HEK293 (cell line): ENCODE results near the gene CD59.
A peak's percentile ranks its signal among the peaks of the same experiment; 100 is the strongest.

ENCODE experiments used
- GLI4 ChIP-seq: fragments of 450-650 bp; formaldehyde crosslinking; IDR thresholded peaks from 2 replicates; pipeline ENCODE4 v1.5.1; 2016; ENCODE audit warnings: missing biosample characterization, missing genetic modification characterization
- GLIS1 ChIP-seq: fragments of 450-650 bp; formaldehyde crosslinking; IDR thresholded peaks from 2 replicates; pipeline ENCODE4 v1.5.1; 2016; ENCODE audit warnings: missing biosample characterization, missing genetic modification characterization
- KLF8 ChIP-seq: fragments of 450-650 bp; formaldehyde crosslinking; IDR thresholded peaks from 2 replicates; pipeline ENCODE4 v1.5.1; 2016; ENCODE audit warnings: missing biosample characterization, missing genetic modification characterization
- PBX3 ChIP-seq: sonication (generic); formaldehyde crosslinking; IDR thresholded peaks from 2 replicates; pipeline ENCODE4 v1.8.1; 2022; ENCODE audit warnings: mild to moderate bottlenecking, moderate library complexity, missing genetic modification reagents
- PRDM6 ChIP-seq: fragments of 450-650 bp; formaldehyde crosslinking; IDR thresholded peaks from 2 replicates; pipeline ENCODE4 v1.5.1; 2017; ENCODE audit warnings: missing biosample characterization, missing genetic modification characterization
- SCRT1 ChIP-seq: fragments of 450-650 bp; formaldehyde crosslinking; IDR thresholded peaks from 2 replicates; pipeline ENCODE4 v1.5.1; 2016; ENCODE audit warnings: missing biosample characterization, missing genetic modification characterization, borderline replicate concordance
- SETDB1 ChIP-seq: IDR thresholded peaks from one replicate; pipeline ENCODE4 v1.6.1; 2017; ENCODE audit warnings: mild to moderate bottlenecking, low read length, moderate library complexity, mixed read lengths; ENCODE audit not compliant: insufficient read length
- TCF7L2 ChIP-seq: IDR thresholded peaks from 2 replicates; pipeline ENCODE4 v1.6.1; 2011; ENCODE audit warnings: low read depth, mild to moderate bottlenecking, inconsistent platforms, low read length, moderate library complexity, borderline replicate concordance
- ZBTB10 ChIP-seq: fragments of 450-650 bp; formaldehyde crosslinking; IDR thresholded peaks from 2 replicates; pipeline ENCODE4 v1.5.1; 2016; ENCODE audit warnings: missing biosample characterization, missing genetic modification characterization
- ZBTB21 ChIP-seq: fragments of 450-650 bp; formaldehyde crosslinking; IDR thresholded peaks from 2 replicates; pipeline ENCODE4 v1.5.1; 2017; ENCODE audit warnings: missing biosample characterization, missing genetic modification characterization
- ZNF133 ChIP-seq: fragments of 450-650 bp; formaldehyde crosslinking; IDR thresholded peaks from 2 replicates; pipeline ENCODE4 v1.5.1; 2016; ENCODE audit warnings: missing biosample characterization, missing genetic modification characterization
- ZNF148 ChIP-seq: fragments of 450-650 bp; formaldehyde crosslinking; IDR thresholded peaks from 2 replicates; pipeline ENCODE4 v1.5.0; 2017; ENCODE audit warnings: missing biosample characterization, missing genetic modification characterization, borderline replicate concordance
- ZNF18 ChIP-seq: fragments of 450-650 bp; formaldehyde crosslinking; IDR thresholded peaks from 2 replicates; pipeline ENCODE4 v1.5.1; 2016; ENCODE audit warnings: missing biosample characterization, missing genetic modification characterization
- ZNF221 ChIP-seq: fragments of 450-650 bp; formaldehyde crosslinking; IDR thresholded peaks from 2 replicates; pipeline ENCODE4 v1.5.1; 2017; ENCODE audit warnings: missing biosample characterization, missing genetic modification characterization, borderline replicate concordance
- ZNF341 ChIP-seq: fragments of 450-650 bp; formaldehyde crosslinking; IDR thresholded peaks from 2 replicates; pipeline ENCODE4; 2016; ENCODE audit warnings: low read depth, missing biosample characterization, missing genetic modification characterization
- ZNF354C ChIP-seq: fragments of 450-650 bp; formaldehyde crosslinking; IDR thresholded peaks from 2 replicates; pipeline ENCODE4 v1.5.1; 2016; ENCODE audit warnings: missing biosample characterization, missing genetic modification characterization, low read depth, borderline replicate concordance
- ZNF510 ChIP-seq: fragments of 450-650 bp; formaldehyde crosslinking; IDR thresholded peaks from 2 replicates; pipeline ENCODE4 v1.5.1; 2018; ENCODE audit warnings: mild to moderate bottlenecking, missing genetic modification characterization, missing biosample characterization; ENCODE audit not compliant: insufficient replicate concordance
- ZNF596 ChIP-seq: fragments of 450-650 bp; IDR thresholded peaks from 2 replicates; pipeline ENCODE4 v1.5.0; 2018; ENCODE audit warnings: missing biosample characterization, mild to moderate bottlenecking, missing genetic modification characterization, moderate library complexity
- ZNF658 ChIP-seq: fragments of 450-650 bp; formaldehyde crosslinking; IDR thresholded peaks from 2 replicates; pipeline ENCODE4; 2016; ENCODE audit warnings: missing biosample characterization, missing genetic modification characterization
- ZNF660 ChIP-seq: fragments of 450-650 bp; IDR thresholded peaks from 2 replicates; pipeline ENCODE4 v1.5.1; 2018; ENCODE audit warnings: missing biosample characterization, mild to moderate bottlenecking, missing genetic modification characterization
- ZNF777 ChIP-seq: fragments of 450-650 bp; formaldehyde crosslinking; IDR thresholded peaks from 2 replicates; pipeline ENCODE4 v1.5.1; 2017; ENCODE audit warnings: missing biosample characterization, missing genetic modification characterization, borderline replicate concordance
- TF ChIP-seq, protein P1 (sequence below): fragments of 450-650 bp; formaldehyde crosslinking; IDR thresholded peaks from 2 replicates; pipeline ENCODE4 v1.5.1; 2016; ENCODE audit warnings: missing biosample characterization, missing genetic modification characterization
- TF ChIP-seq, protein P2 (sequence below): fragments of 450-650 bp; formaldehyde crosslinking; IDR thresholded peaks from 2 replicates; pipeline ENCODE4 v1.5.1; 2016; ENCODE audit warnings: missing biosample characterization, missing genetic modification characterization

The CD59 gene

DNA sequence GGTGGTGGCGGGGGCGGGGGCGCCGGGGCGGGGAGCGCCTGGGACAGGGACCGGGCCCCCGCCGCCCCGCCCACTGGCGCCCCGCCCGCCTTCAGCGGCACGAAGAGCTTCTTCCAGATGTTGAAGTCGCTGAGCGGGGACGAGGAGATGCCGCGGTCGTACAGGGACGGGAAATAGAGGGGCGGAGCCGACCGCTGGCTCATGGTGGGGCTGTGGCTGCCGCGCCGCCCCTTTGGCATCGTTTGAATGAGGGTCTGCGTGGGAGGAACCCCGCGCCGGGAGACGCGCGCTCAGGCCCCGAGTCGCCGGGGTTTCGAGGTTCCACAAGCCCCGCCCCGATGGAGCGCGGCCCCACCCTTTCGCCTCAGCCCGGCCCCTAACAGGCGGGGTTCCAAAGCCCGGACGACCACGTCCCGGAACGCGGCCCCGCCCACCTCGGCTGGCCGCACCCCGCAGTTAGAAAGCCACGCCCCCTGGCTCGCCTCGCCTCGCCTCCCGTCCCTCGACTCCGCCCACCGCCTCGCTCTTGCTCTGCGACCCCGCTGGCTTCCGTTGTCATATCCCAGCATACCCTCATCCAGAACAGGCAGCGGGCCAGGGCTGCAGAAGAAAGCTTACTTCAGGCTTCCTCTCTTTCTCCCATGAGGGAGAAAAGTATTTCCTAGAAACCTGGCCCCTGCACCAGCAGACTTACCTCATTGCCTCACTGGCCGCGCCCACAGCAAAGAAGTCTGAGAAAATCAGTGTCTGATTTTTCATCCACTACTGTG, 35.5 kb downstream of the CD59 start, which contains the start of gene C11orf91 (continued):
- TF ChIP-seq ZNF221 (tag by site-specific recombination) (no peak), ZNF18 (tag by site-specific recombination) (no peak), SCRT1 (peak; percentile 37; the same call in 1 of the 2 replicates), ZNF596 (tag by site-specific recombination) (no peak), ZNF148 (tag by site-specific recombination) (no peak), ZNF133 (no peak), ZBTB10 (peak; percentile 73), PRDM6 (tag by site-specific recombination) (no peak), KLF8 (tag by site-specific recombination) (peak; percentile 91; the same call in 1 of the 2 replicates), PBX3 (CRISPR knock-in tag) (no peak), ZNF777 (tag by site-specific recombination) (no peak), TCF7L2 (no peak), ZNF354C (no peak), GLIS1 (tag by site-specific recombination) (peak; percentile 48; the same call in 1 of the 2 replicates), GLI4 (no peak), ZBTB21 (tag by site-specific recombination) (no peak), ZNF341 (no peak), ZNF658 (tag by site-specific recombination) (no peak), ZNF660 (tag by site-specific recombination) (0 out of 2 replicates have a peak, but pooled peaks have one; percentile 28), SETDB1 (no peak), ZNF510 (tag by site-specific recombination) (no peak)
- TF ChIP-seq, protein P1, sequence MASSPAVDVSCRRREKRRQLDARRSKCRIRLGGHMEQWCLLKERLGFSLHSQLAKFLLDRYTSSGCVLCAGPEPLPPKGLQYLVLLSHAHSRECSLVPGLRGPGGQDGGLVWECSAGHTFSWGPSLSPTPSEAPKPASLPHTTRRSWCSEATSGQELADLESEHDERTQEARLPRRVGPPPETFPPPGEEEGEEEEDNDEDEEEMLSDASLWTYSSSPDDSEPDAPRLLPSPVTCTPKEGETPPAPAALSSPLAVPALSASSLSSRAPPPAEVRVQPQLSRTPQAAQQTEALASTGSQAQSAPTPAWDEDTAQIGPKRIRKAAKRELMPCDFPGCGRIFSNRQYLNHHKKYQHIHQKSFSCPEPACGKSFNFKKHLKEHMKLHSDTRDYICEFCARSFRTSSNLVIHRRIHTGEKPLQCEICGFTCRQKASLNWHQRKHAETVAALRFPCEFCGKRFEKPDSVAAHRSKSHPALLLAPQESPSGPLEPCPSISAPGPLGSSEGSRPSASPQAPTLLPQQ (tag by site-specific recombination), result no peak
- TF ChIP-seq, protein P2, sequence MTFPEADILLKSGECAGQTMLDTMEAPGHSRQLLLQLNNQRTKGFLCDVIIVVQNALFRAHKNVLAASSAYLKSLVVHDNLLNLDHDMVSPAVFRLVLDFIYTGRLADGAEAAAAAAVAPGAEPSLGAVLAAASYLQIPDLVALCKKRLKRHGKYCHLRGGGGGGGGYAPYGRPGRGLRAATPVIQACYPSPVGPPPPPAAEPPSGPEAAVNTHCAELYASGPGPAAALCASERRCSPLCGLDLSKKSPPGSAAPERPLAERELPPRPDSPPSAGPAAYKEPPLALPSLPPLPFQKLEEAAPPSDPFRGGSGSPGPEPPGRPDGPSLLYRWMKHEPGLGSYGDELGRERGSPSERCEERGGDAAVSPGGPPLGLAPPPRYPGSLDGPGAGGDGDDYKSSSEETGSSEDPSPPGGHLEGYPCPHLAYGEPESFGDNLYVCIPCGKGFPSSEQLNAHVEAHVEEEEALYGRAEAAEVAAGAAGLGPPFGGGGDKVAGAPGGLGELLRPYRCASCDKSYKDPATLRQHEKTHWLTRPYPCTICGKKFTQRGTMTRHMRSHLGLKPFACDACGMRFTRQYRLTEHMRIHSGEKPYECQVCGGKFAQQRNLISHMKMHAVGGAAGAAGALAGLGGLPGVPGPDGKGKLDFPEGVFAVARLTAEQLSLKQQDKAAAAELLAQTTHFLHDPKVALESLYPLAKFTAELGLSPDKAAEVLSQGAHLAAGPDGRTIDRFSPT (tag by site-specific recombination), result no peak
